ENCODE measurements around the gene ERC2.

The ERC2 gene

GRCh38 chr3:55559500-55560423 lies 908.5 kb downstream of the ERC2 start:
- Histone ChIP-seq H3K36me3 (ENCODE audit: insufficient read depth, low read length) (no peaks in the 10 kb centered on the region), H3K27me3 (ENCODE audit: control insufficient read depth in 1 of 2, insufficient read depth in 2 of 2, low read length in 2 of 2) (no peaks in the 10 kb centered on the region), H3K4me3 (ENCODE audit: low read depth in 1 of 2, low read length in 2 of 2) (no peak overlapping the region)

GRCh38 chr3:55558316-55558715 lies 910.0 kb downstream of the ERC2 start:
- no peaks in the 10 kb centered on the region for H3K27me3 ChIP-seq (ENCODE audit: control insufficient read depth in 1 of 2, insufficient read depth in 2 of 2, low read length in 2 of 2)
- no peak overlapping the region for H3K27ac ChIP-seq (ENCODE audit: low read depth, low read length)
- no peak overlapping the region for H3K9ac ChIP-seq (ENCODE audit: low read length)
- no peaks in the 10 kb centered on the region for H3K9me3 ChIP-seq (ENCODE audit: low read length)
- no peaks in the 10 kb centered on the region for H3K36me3 ChIP-seq (ENCODE audit: insufficient read depth, low read length)
- H3K4me3 ChIP-seq (ENCODE audit: low read depth in 1 of 2, low read length in 2 of 2) = no peak overlapping the region
- H3K4me1 ChIP-seq (ENCODE audit: insufficient read depth, low read length) = peaks cover 16% of the 10 kb centered on the region

More at GRCh38 chr3:55559500-55560423, 908.5 kb downstream of the ERC2 start:
- no peak overlapping the region for H3K27ac ChIP-seq (ENCODE audit: low read depth, low read length)
- peaks cover 30% of the 10 kb centered on the region for H3K4me1 ChIP-seq (ENCODE audit: insufficient read depth, low read length)
- no peak overlapping the region for H3K9ac ChIP-seq (ENCODE audit: low read length)
- no peaks in the 10 kb centered on the region for H3K9me3 ChIP-seq (ENCODE audit: low read length)

- Histone ChIP-seq H3K9me3 (ENCODE audit: low read length) (no peaks in the 10 kb centered on the region), H3K4me1 (ENCODE audit: insufficient read depth, low read length) (peaks cover 14% of the 10 kb centered on the region), H3K27me3 (ENCODE audit: control insufficient read depth in 1 of 2, insufficient read depth in 2 of 2, low read length in 2 of 2) (no peaks in the 10 kb centered on the region), H3K9ac (ENCODE audit: low read length) (no peak overlapping the region), H3K36me3 (ENCODE audit: insufficient read depth, low read length) (no peaks in the 10 kb centered on the region), H3K27ac (ENCODE audit: low read depth, low read length) (no peak overlapping the region), H3K4me3 (ENCODE audit: low read depth in 1 of 2, low read length in 2 of 2) (no peak overlapping the region)
These were observed 910.7 kb downstream of the ERC2 start for GRCh38 chr3:55557549-55557948.

GRCh38 chr3:55556619-55557537 lies 911.4 kb downstream of the ERC2 start:
- no peak overlapping the region for H3K4me3 ChIP-seq (ENCODE audit: low read depth in 1 of 2, low read length in 2 of 2)
- H3K27me3 ChIP-seq (ENCODE audit: control insufficient read depth in 1 of 2, insufficient read depth in 2 of 2, low read length in 2 of 2) = no peaks in the 10 kb centered on the region
- no peak overlapping the region for H3K27ac ChIP-seq (ENCODE audit: low read depth, low read length)
- no peaks in the 10 kb centered on the region for H3K9me3 ChIP-seq (ENCODE audit: low read length)
- H3K36me3 ChIP-seq (ENCODE audit: insufficient read depth, low read length) = no peaks in the 10 kb centered on the region
- peaks cover 14% of the 10 kb centered on the region for H3K4me1 ChIP-seq (ENCODE audit: insufficient read depth, low read length)
- H3K9ac ChIP-seq (ENCODE audit: low read length) = no peak overlapping the region

- no peak overlapping the region for H3K27ac ChIP-seq (ENCODE audit: low read depth, low read length)
- no peak overlapping the region for H3K4me3 ChIP-seq (ENCODE audit: low read depth in 1 of 2, low read length in 2 of 2)
- H3K36me3 ChIP-seq (ENCODE audit: insufficient read depth, low read length) = no peaks in the 10 kb centered on the region
These were observed 912.2 kb downstream of the ERC2 start for GRCh38 chr3:55555873-55556618.

GRCh38 chr3:55554634-55555425 lies 913.4 kb downstream of the ERC2 start:
- Histone ChIP-seq H3K27me3 (ENCODE audit: control insufficient read depth in 1 of 2, insufficient read depth in 2 of 2, low read length in 2 of 2) (no peaks in the 10 kb centered on the region), H3K4me3 (ENCODE audit: low read depth in 1 of 2, low read length in 2 of 2) (no peak overlapping the region), H3K9me3 (ENCODE audit: low read length) (no peaks in the 10 kb centered on the region), H3K4me1 (ENCODE audit: insufficient read depth, low read length) (peaks cover 14% of the 10 kb centered on the region), H3K9ac (ENCODE audit: low read length) (no peak overlapping the region), H3K36me3 (ENCODE audit: insufficient read depth, low read length) (no peaks in the 10 kb centered on the region), H3K27ac (ENCODE audit: low read depth, low read length) (no peak overlapping the region)

More at GRCh38 chr3:55555873-55556618, 912.2 kb downstream of the ERC2 start:
- Histone ChIP-seq H3K4me1 (ENCODE audit: insufficient read depth, low read length) (peaks cover 14% of the 10 kb centered on the region), H3K27me3 (ENCODE audit: control insufficient read depth in 1 of 2, insufficient read depth in 2 of 2, low read length in 2 of 2) (no peaks in the 10 kb centered on the region), H3K9ac (ENCODE audit: low read length) (no peak overlapping the region), H3K9me3 (ENCODE audit: low read length) (no peaks in the 10 kb centered on the region)

GRCh38 chr3:55551644-55552043 lies 916.6 kb downstream of the ERC2 start:
- Histone ChIP-seq H3K4me1 (ENCODE audit: insufficient read depth, low read length) (peaks cover 6% of the 10 kb centered on the region), H3K27ac (ENCODE audit: low read depth, low read length) (no peak overlapping the region), H3K4me3 (ENCODE audit: low read depth in 1 of 2, low read length in 2 of 2) (no peak overlapping the region), H3K27me3 (ENCODE audit: control insufficient read depth in 1 of 2, insufficient read depth in 2 of 2, low read length in 2 of 2) (no peaks in the 10 kb centered on the region), H3K9me3 (ENCODE audit: low read length) (no peaks in the 10 kb centered on the region), H3K36me3 (ENCODE audit: insufficient read depth, low read length) (no peaks in the 10 kb centered on the region), H3K9ac (ENCODE audit: low read length) (no peak overlapping the region)

- no peak overlapping the region for H3K27ac ChIP-seq (ENCODE audit: low read depth, low read length)
These were observed 919.1 kb downstream of the ERC2 start for GRCh38 chr3:55549177-55549576.

GRCh38 chr3:55546866-55547669 lies 921.2 kb downstream of the ERC2 start:
- H3K27ac ChIP-seq (ENCODE audit: low read depth, low read length) = no peak overlapping the region
- H3K4me3 ChIP-seq (ENCODE audit: low read depth in 1 of 2, low read length in 2 of 2) = no peak overlapping the region
- H3K9me3 ChIP-seq (ENCODE audit: low read length) = no peaks in the 10 kb centered on the region
- H3K4me1 ChIP-seq (ENCODE audit: insufficient read depth, low read length) = no peaks in the 10 kb centered on the region
- no peak overlapping the region for H3K9ac ChIP-seq (ENCODE audit: low read length)
- H3K36me3 ChIP-seq (ENCODE audit: insufficient read depth, low read length) = no peaks in the 10 kb centered on the region
- no peaks in the 10 kb centered on the region for H3K27me3 ChIP-seq (ENCODE audit: control insufficient read depth in 1 of 2, insufficient read depth in 2 of 2, low read length in 2 of 2)

More at GRCh38 chr3:55549177-55549576, 919.1 kb downstream of the ERC2 start:
- H3K36me3 ChIP-seq (ENCODE audit: insufficient read depth, low read length) = no peaks in the 10 kb centered on the region
- H3K9me3 ChIP-seq (ENCODE audit: low read length) = no peaks in the 10 kb centered on the region
- H3K9ac ChIP-seq (ENCODE audit: low read length) = no peak overlapping the region
- H3K4me1 ChIP-seq (ENCODE audit: insufficient read depth, low read length) = no peaks in the 10 kb centered on the region
- no peaks in the 10 kb centered on the region for H3K27me3 ChIP-seq (ENCODE audit: control insufficient read depth in 1 of 2, insufficient read depth in 2 of 2, low read length in 2 of 2)
- H3K4me3 ChIP-seq (ENCODE audit: low read depth in 1 of 2, low read length in 2 of 2) = no peak overlapping the region

- Histone ChIP-seq H3K27me3 (ENCODE audit: control insufficient read depth in 1 of 2, insufficient read depth in 2 of 2, low read length in 2 of 2) (no peaks in the 10 kb centered on the region), H3K4me3 (ENCODE audit: low read depth in 1 of 2, low read length in 2 of 2) (no peak overlapping the region), H3K9me3 (ENCODE audit: low read length) (no peaks in the 10 kb centered on the region), H3K9ac (ENCODE audit: low read length) (no peak overlapping the region), H3K27ac (ENCODE audit: low read depth, low read length) (no peak overlapping the region), H3K4me1 (ENCODE audit: insufficient read depth, low read length) (no peaks in the 10 kb centered on the region), H3K36me3 (ENCODE audit: insufficient read depth, low read length) (no peaks in the 10 kb centered on the region)
These were observed 922.3 kb downstream of the ERC2 start for GRCh38 chr3:55545995-55546394.

Measured in muscle layer of colon (tissue), 2 donors.